ENCODE measurements around the gene L3MBTL4. TPM values are rescaled to one million over a fixed set of nuclear protein-coding genes. Genes with fewer than 3 reads are reported as not detected.

The L3MBTL4 gene
- total and polyA plus RNA-seq, 7 donors = 0.04 to 1.3 (median 0.22) TPM

GRCh38 chr18:5974696-5975095, 440.0 kb downstream of the L3MBTL4 start:
- H3K9me3 ChIP-seq = no peaks in the 10 kb centered on the region
- 86 to 93% (median 91%) methylated on average over 2 of the region's 2 CpGs for WGBS, 3 donors
- no peak overlapping the region for H3K27ac ChIP-seq
- H3K27me3 ChIP-seq (ENCODE audit: insufficient read depth in 3 of 3, low read length in 2 of 3) = no peaks in the 10 kb centered on the region
- no peak for TF ChIP-seq CTCF (IDR thresholded peaks at IDR 0.05)
- H3K4me3 ChIP-seq = no peak overlapping the region
- no peaks in the 10 kb centered on the region for H3K36me3 ChIP-seq (ENCODE audit: insufficient read depth in 1 of 2, low read depth in 1 of 2)
- intact Hi-C loops (cut with DNase I) = loop anchor here in 1 of 2 donors (10.0 kb wide), 1 partner anchor 60 kb away; no protein-coding TSS in a partner anchor
- ATAC-seq (no peak), DNase-seq (no peak)
- H3K4me1 ChIP-seq = no peaks in the 10 kb centered on the region

GRCh38 chr18:5973099-5973498, 441.6 kb downstream of the L3MBTL4 start:
- H3K27me3 ChIP-seq (ENCODE audit: insufficient read depth in 3 of 3, low read length in 2 of 3) = no peaks in the 10 kb centered on the region
- no peak for TF ChIP-seq CTCF (IDR thresholded peaks at IDR 0.05)
- no peaks in the 10 kb centered on the region for H3K36me3 ChIP-seq (ENCODE audit: insufficient read depth in 1 of 2, low read depth in 1 of 2)
- no peak overlapping the region for H3K4me3 ChIP-seq
- no peak overlapping the region for H3K27ac ChIP-seq
- H3K9me3 ChIP-seq = no peaks in the 10 kb centered on the region
- intact Hi-C loops (cut with DNase I) = loop anchor here in 1 of 2 donors (10.0 kb wide), 1 partner anchor 62 kb away; no protein-coding TSS in a partner anchor
- 48 to 60% (median 50%) methylated on average over 3 of the region's 3 CpGs for WGBS, 3 donors
- H3K4me1 ChIP-seq = no peaks in the 10 kb centered on the region
- DNase-seq = no peak
- no peak for ATAC-seq

GRCh38 chr18:5972298-5972697, 442.4 kb downstream of the L3MBTL4 start:
- no peaks in the 10 kb centered on the region for H3K36me3 ChIP-seq (ENCODE audit: insufficient read depth in 1 of 2, low read depth in 1 of 2)
- no peak for TF ChIP-seq CTCF (IDR thresholded peaks at IDR 0.05)
- no peak overlapping the region for H3K4me3 ChIP-seq
- no peak overlapping the region for H3K27ac ChIP-seq
- intact Hi-C loops (cut with DNase I) = loop anchor here in 1 of 2 donors (10.0 kb wide), 1 partner anchor 63 kb away; no protein-coding TSS in a partner anchor
- H3K27me3 ChIP-seq (ENCODE audit: insufficient read depth in 3 of 3, low read length in 2 of 3) = no peaks in the 10 kb centered on the region
- H3K9me3 ChIP-seq = no peaks in the 10 kb centered on the region
- no peaks in the 10 kb centered on the region for H3K4me1 ChIP-seq
- DNase-seq (no peak), ATAC-seq (no peak)
- 89 to 93% (median 90%) methylated on average over 7 of the region's 7 CpGs for WGBS, 3 donors

DNA sequence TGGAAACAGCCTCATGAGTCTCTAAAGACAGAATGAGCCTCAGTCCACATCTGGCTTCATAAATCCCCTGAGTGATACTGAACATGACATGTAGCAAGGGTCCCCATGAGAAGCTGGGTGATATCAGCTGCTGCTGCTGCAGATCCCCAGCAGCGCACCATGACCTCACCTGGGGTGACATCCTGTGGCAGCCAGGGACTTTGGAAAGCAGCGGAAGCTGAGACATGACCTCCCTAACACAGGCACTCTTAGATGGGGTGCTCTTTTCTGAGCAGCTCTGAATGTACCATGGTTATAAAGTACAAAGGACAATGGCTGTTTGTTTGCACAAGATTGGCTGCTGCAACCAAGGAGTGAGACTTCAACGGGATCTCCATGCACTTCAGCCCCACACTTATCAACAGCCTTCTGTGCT, 444.7 kb downstream of the L3MBTL4 start:
- no peak for TF ChIP-seq CTCF (IDR thresholded peaks at IDR 0.05)
- DNase-seq (no peak), ATAC-seq (no peak)
- intact Hi-C loops (cut with DNase I) = loop anchor here (10.0 kb wide), 2 partner anchors 65 kb away; no protein-coding TSS in a partner anchor
- no peaks in the 10 kb centered on the region for H3K36me3 ChIP-seq (ENCODE audit: insufficient read depth in 1 of 2, low read depth in 1 of 2)
- WGBS, 3 donors = 41 to 49% (median 46%) methylated on average over 3 of the region's 3 CpGs
- H3K9me3 ChIP-seq = no peaks in the 10 kb centered on the region
- no peak overlapping the region for H3K27ac ChIP-seq
- no peaks in the 10 kb centered on the region for H3K4me1 ChIP-seq
- H3K27me3 ChIP-seq (ENCODE audit: insufficient read depth in 3 of 3, low read length in 2 of 3) = no peaks in the 10 kb centered on the region
- no peak overlapping the region for H3K4me3 ChIP-seq
